Frontal cortex (tissue), 4 donors: ENCODE results near the gene SLC5A11. TPM values are rescaled to one million over a fixed set of nuclear protein-coding genes. Genes with fewer than 3 reads are reported as not detected.
"Not testable (repeated sequence)": the region's sequence is repeated elsewhere in the genome, so short reads cannot be mapped to it uniquely, and the experiment has no call there.

Experiments
- DNase-seq, 2 donors: peaks; one replicate each; pipeline ENCODE4 v3.0.0; 2012; ENCODE audit warnings: low spot score in 2 of 2
- FAIRE-seq: peaks from 2 replicates; lab custom pipeline; 2012; peaks lifted over from hg19 to GRCh38; lab: Jason Lieb, UNC
- total RNA-seq: library from RNA; depleted of rRNA; stranded (reverse); fragments of >200 nt; gene quantifications from one replicate; pipeline ENCODE4 v1.2.3, GENCODE V29; 2014
- donor health status: control.
- donor health status: control.
- donor health status: control.

The SLC5A11 gene
- total RNA-seq, 1 donor from 2014 or later: not detected

- FAIRE-seq (no peak), DNase-seq (no peak)
Measured at GRCh38 chr16:24833352-24833751, 12.4 kb upstream of the SLC5A11 start.

- DNase-seq (peak; percentile 35 to 53), FAIRE-seq (no peak)
Measured at GRCh38 chr16:24834459-24835335, 11.1 kb upstream of the SLC5A11 start.

GRCh38 chr16:24836836-24837235 lies 8.9 kb upstream of the SLC5A11 start:
- no peak for FAIRE-seq
- no peak for DNase-seq

GRCh38 chr16:24837969-24838368 lies 7.8 kb upstream of the SLC5A11 start:
- no peak for FAIRE-seq

DNA sequence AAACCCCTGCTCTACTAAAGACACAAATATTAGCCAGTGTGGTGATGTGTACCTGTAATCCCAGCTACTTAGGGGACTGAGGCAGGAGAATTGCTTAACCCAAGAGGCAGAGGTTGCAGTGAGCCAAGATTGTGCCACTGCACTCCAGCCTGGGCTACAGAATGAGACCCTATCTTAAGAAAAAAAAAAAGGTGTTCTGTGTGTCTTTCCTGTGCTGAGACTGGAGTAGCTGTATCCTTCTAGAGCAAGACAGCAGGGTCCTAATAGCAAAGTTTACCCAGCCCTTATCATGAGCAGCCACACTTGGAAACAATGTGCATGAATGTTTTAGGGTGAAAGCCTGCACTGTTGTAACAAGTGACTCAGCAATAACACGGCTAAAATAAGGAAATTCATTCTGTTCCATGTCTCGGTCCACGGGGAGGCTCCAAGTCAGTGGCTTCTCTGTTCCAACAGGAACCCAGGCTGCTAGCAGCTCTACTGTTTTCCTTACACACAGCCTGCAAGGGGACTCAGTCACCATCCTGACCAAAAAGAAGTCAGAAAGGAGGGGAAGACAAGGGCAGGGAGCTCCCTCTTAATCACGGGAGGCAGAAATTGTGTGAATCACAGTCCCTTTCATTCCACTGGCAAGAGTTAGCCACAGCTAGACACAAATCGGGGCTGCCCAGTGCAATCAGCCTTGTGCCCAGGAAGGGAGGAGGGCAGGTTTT lies 7.1 kb upstream of the SLC5A11 start:
- peak; percentile 27 to 34 for DNase-seq
- no peak for FAIRE-seq

More at GRCh38 chr16:24837969-24838368, 7.8 kb upstream of the SLC5A11 start:
- no peak for DNase-seq

DNA sequence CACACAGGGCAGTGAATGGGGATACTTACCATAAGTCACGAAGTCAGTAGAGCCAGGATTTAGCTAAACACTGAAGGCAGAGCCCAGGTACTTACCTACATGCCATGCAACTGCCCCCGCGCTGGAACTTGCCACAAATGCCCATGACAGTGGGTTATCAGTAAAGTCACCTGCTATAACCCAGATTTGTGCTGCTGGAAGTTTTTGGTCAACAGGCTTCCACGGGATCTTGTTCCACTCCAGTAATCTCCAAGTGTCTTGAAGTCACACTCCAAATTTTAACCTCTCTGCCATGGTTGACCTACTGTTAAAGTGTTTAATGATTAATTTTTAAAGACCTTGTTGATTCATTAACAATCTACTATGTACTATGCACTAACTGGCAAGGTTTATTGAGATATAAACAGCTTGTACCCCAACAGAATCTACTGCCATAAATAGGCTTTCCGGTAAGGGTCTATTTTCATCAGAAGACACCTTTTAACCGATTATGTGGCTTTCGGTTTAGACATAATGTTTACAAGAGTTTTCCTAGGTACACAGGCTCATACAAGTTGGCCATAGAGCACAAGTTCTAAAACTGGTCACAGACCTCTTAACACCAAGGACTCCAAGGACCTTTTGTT lies 6.3 kb upstream of the SLC5A11 start:
- DNase-seq (no peak), FAIRE-seq (no peak)

GRCh38 chr16:24841291-24841690 lies 4.5 kb upstream of the SLC5A11 start:
- no peak for DNase-seq
- FAIRE-seq: no peak

- DNase-seq (no peak), FAIRE-seq (no peak)
Measured at GRCh38 chr16:24844101-24845030, 1.4 kb upstream of the SLC5A11 start.

GRCh38 chr16:24845031-24845365 lies 765 bp upstream of the SLC5A11 start:
- not testable (repeated sequence) for FAIRE-seq, DNase-seq

- no peak for FAIRE-seq
- no peak for DNase-seq
Measured at GRCh38 chr16:24846548-24847357, 990 bp downstream of the SLC5A11 start.

- DNase-seq (no peak), FAIRE-seq (no peak)
Measured at GRCh38 chr16:24847358-24847664, 1.5 kb downstream of the SLC5A11 start.

DNA sequence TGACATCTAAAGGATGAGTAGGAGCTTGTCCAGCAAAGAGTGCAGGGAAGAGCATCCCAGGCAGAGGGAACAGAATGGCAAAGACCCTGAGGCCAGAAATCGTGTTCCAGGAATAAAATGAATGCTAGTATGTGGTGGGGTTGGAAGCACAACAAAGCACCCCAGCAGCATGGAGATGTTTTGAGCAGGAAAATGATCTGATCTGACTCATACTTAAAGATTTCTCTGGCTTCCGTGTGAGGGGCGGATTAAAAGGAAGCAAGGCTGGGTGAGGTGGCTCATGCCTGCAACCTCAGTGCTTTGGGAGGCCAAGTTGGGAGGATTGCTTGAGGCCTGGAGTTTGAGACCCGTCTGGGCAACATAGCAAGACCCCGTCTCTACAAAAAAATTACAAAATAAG lies 2.3 kb downstream of the SLC5A11 start:
- FAIRE-seq (no peak), DNase-seq (no peak)

DNA sequence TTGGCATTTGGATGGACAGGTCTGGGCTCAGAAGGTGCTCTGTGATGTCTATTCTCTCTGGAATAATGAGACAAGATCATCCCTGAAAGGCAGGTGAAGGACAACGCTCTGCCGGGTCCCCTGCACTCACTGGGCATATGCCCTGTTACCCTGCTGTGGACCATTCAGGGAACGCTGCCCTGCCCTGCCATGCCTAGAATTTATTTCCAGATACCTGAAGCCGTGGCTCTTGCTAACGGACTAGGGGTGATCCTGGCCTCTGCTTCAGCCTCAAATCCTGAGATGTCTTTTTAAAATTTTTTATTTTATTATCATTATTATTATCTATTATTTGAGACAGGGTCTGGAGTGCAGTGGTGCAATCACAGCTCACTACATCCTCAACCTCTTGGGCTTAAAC lies 3.9 kb downstream of the SLC5A11 start:
- FAIRE-seq: no peak
- DNase-seq: no peak

DNA sequence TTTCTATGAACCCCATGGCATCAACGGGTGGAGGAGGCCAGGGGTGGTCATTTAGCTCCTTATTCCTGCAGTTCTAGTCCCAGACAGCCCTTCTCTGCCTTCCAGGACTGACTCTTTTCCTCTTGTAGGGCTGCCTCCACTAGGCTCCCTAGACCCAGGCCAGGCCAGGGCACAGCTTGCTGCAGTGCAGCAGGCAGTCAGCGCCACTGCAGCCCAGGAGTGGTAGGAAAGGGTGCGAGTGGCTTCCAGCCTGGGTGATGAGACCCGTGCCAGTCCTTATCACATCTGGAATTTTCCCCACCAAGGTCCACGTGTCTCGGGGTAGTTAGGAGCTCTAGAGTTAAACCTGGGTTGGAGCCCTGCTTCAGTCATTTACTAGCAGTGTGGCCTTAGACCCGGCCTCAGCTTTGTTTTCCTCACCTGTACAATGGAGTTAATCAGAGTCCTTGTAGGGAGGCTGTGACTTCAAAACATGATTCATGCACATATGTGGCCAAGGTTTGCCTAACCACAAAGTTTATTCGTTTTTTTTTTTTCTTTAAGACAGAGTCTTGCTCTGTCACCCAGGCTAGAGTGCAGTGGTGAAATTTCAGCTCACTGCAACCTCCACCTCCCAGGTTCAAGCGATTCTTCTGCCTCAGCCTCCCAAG lies 4.7 kb downstream of the SLC5A11 start:
- FAIRE-seq (no peak), DNase-seq (no peak)

- DNase-seq (no peak), FAIRE-seq (no peak)
Measured at GRCh38 chr16:24851700-24852099, 5.9 kb downstream of the SLC5A11 start.

DNA sequence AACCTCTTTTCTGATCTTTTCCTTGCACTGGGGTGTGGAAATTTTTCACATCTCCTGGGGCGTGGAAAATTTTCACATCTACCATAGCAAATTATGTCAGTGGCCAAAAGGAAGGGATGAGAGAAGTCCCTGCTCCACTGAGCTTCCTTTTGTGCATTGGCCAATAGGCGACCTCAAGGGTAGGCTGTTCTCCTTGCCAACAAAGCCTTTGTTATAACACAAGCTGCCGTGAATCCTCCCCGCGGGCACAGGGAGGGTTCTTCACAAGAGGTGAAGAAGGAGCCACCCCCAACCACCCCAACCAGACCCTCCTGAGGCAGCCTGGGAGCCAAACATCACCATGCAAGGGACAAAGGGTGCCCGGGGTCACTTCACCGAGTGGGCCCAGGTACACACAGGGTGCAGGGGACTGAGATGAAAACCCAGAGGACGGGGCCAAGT lies 6.5 kb downstream of the SLC5A11 start:
- no peak for FAIRE-seq
- DNase-seq: no peak

GRCh38 chr16:24853169-24853824 lies 7.5 kb downstream of the SLC5A11 start:
- DNase-seq (no peak), FAIRE-seq (no peak)

DNA sequence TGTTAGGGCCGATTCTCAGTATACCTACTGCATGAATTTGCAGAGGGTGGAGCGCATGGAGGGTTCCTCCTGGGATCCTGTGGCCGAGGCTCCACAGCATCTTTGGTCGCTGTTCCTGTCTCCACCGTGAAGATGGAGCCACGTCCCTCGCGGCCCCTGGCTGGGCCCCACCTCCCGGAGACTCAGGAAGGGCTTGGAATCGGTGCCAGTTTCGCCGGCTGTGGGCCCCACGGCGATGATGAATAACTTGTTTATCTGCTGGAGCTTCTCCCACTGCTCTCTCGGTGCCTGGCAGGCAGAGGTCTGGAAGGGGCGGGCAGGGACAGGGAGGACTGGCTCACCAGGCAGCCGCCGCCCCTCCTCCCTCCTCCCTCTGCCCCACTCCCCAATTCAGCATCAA lies 8.1 kb downstream of the SLC5A11 start:
- FAIRE-seq (no peak), DNase-seq (peak in 1 of 2 donors; percentile 49)
